WTC11 (cell line): ENCODE results near the gene AFAP1L1. TPM values are rescaled to one million over a fixed set of nuclear protein-coding genes. Genes with fewer than 3 reads are reported as not detected.

Experiments
- AFF4 ChIP-seq: sonication (generic); formaldehyde crosslinking; IDR thresholded peaks from 2 replicates; pipeline ENCODE4 v1.8.1; 2023; ENCODE audit warnings: mild to moderate bottlenecking, missing genetic modification reagents, borderline replicate concordance
- ARID4B ChIP-seq: sonication (generic); formaldehyde crosslinking; IDR thresholded peaks from 2 replicates; pipeline ENCODE4 v1.8.0; 2023; ENCODE audit warnings: missing genetic modification reagents, mild to moderate bottlenecking, borderline replicate concordance
- ATF1 ChIP-seq: sonication (generic); formaldehyde crosslinking; IDR thresholded peaks from 2 replicates; pipeline ENCODE4 v1.8.1; 2023; ENCODE audit warnings: mild to moderate bottlenecking, moderate library complexity, missing genetic modification reagents
- CDX4 ChIP-seq: fragments of 250-450 bp; sonication (Bioruptor Pico); IDR thresholded peaks from 2 replicates; pipeline ENCODE4 v1.9.0; 2021; ENCODE audit warnings: moderate library complexity, mild to moderate bottlenecking, inconsistent platforms, borderline replicate concordance
- CTCF ChIP-seq: fragments of 200-600 bp; IDR thresholded peaks from 2 replicates; pipeline ENCODE4 v1.8.0; 2022; ENCODE audit warnings: antibody characterized with exemption
- E2F1 ChIP-seq: sonication (generic); formaldehyde crosslinking; IDR thresholded peaks from 2 replicates; pipeline ENCODE4 v1.8.0; 2022; ENCODE audit warnings: mild to moderate bottlenecking, missing genetic modification reagents
- ERG ChIP-seq: fragments of 250-450 bp; sonication (Bioruptor Pico); IDR thresholded peaks from 2 replicates; pipeline ENCODE4 v1.8.0; 2021; ENCODE audit warnings: mild to moderate bottlenecking
- ETV6 ChIP-seq: sonication (generic); formaldehyde crosslinking; IDR thresholded peaks from 2 replicates; pipeline ENCODE4 v1.8.1; 2022; ENCODE audit warnings: mild to moderate bottlenecking, missing genetic modification reagents
- HMGXB4 ChIP-seq: sonication (generic); formaldehyde crosslinking; IDR thresholded peaks from 2 replicates; pipeline ENCODE4 v1.8.1; 2023; ENCODE audit warnings: mild to moderate bottlenecking, moderate library complexity, missing genetic modification reagents
- MAX ChIP-seq: sonication (generic); formaldehyde crosslinking; IDR thresholded peaks from 2 replicates; pipeline ENCODE4 v1.8.0; 2022; ENCODE audit warnings: mild to moderate bottlenecking, missing genetic modification reagents
- NFATC4 ChIP-seq: fragments of 250-450 bp; sonication (Bioruptor Pico); IDR thresholded peaks from 2 replicates; pipeline ENCODE4 v1.9.0; 2021; ENCODE audit warnings: mild to moderate bottlenecking
- NFE2L1 ChIP-seq: sonication (generic); formaldehyde crosslinking; IDR thresholded peaks from 2 replicates; pipeline ENCODE4 v1.8.1; 2023; ENCODE audit warnings: missing genetic modification reagents
- NR1H2 ChIP-seq: sonication (generic); formaldehyde crosslinking; IDR thresholded peaks from 2 replicates; pipeline ENCODE4 v1.9.0; 2021; ENCODE audit warnings: mild to moderate bottlenecking, moderate library complexity, missing genetic modification reagents
- PRRX2 ChIP-seq: fragments of 250-450 bp; sonication (Bioruptor Pico); IDR thresholded peaks from 2 replicates; pipeline ENCODE4 v1.8.0; 2021; ENCODE audit warnings: mild to moderate bottlenecking
- RELA ChIP-seq: sonication (generic); formaldehyde crosslinking; IDR thresholded peaks from 2 replicates; pipeline ENCODE4 v1.8.1; 2022; ENCODE audit warnings: missing genetic modification reagents, mild to moderate bottlenecking, borderline replicate concordance
- SOX15 ChIP-seq: fragments of 250-450 bp; sonication (Bioruptor Pico); IDR thresholded peaks from 2 replicates; pipeline ENCODE4 v1.9.0; 2021; ENCODE audit warnings: mild to moderate bottlenecking
- TP53 ChIP-seq: sonication (generic); formaldehyde crosslinking; IDR thresholded peaks from 2 replicates; pipeline ENCODE4 v1.8.1; 2023; ENCODE audit warnings: mild to moderate bottlenecking, missing genetic modification reagents
- ZBTB21 ChIP-seq: sonication (generic); formaldehyde crosslinking; IDR thresholded peaks from 2 replicates; pipeline ENCODE4 v1.8.1; 2023; ENCODE audit warnings: mild to moderate bottlenecking, missing genetic modification reagents, borderline replicate concordance
- ZNF512 ChIP-seq: sonication (generic); formaldehyde crosslinking; IDR thresholded peaks from 2 replicates; pipeline ENCODE4 v1.8.1; 2022; ENCODE audit warnings: missing genetic modification reagents, borderline replicate concordance
- ZNF671 ChIP-seq: fragments of 250-450 bp; sonication (Bioruptor Pico); IDR thresholded peaks from 2 replicates; pipeline ENCODE4 v1.8.0; 2021; ENCODE audit warnings: mild to moderate bottlenecking
- total RNA-seq: library from RNA; stranded (reverse); gene quantifications from 3 replicates; pipeline ENCODE4 v1.2.3, GENCODE V29; 2021

Gene AFAP1L1
- total RNA-seq, 1 experiment from 2014 or later, result 8.4 TPM

- peak; percentile 92 for TF ChIP-seq ETV6 (CRISPR knock-in tag)
- TF ChIP-seq TP53, result peak; percentile 90; the same call in 1 of the 2 replicates
- TF ChIP-seq RELA (CRISPR knock-in tag), result no peak
- TF ChIP-seq ZNF512, result no peak
- TF ChIP-seq NR1H2 (CRISPR knock-in tag), result no peak
- TF ChIP-seq SOX15 (CRISPR knock-in tag), result no peak
- no peak for TF ChIP-seq E2F1 (CRISPR knock-in tag)
- TF ChIP-seq CDX4, result no peak
- TF ChIP-seq ZNF671 (CRISPR knock-in tag), result no peak
- TF ChIP-seq ERG (CRISPR knock-in tag), result no peak
- no peak for TF ChIP-seq CTCF
- no peak for TF ChIP-seq ATF1 (CRISPR knock-in tag)
- no peak for TF ChIP-seq AFF4 (CRISPR knock-in tag)
- TF ChIP-seq MAX (CRISPR knock-in tag), result peak; percentile 45; the same call in 1 of the 2 replicates
- TF ChIP-seq NFE2L1 (CRISPR knock-in tag), result no peak
- no peak for TF ChIP-seq PRRX2 (CRISPR knock-in tag)
- TF ChIP-seq ZBTB21 (CRISPR knock-in tag), result no peak; the same call in 1 of the 2 replicates
- TF ChIP-seq HMGXB4 (CRISPR knock-in tag), result 0 out of 2 replicates have a peak, but pooled peaks have one; percentile 76
- no peak; the same call in 1 of the 2 replicates for TF ChIP-seq ARID4B (CRISPR knock-in tag)
- TF ChIP-seq NFATC4 (CRISPR knock-in tag), result no peak
These were observed 86.0 kb downstream of the AFAP1L1 start, which contains the start of gene PCYOX1L (continued) for GRCh38 chr5:149357370-149358293.
